ENCODE data around the gene FRS2.

The FRS2 gene

GRCh38 chr12:69610126-69610525, 139.9 kb downstream of the FRS2 start:
- Histone ChIP-seq H3K27me3 (ENCODE audit: insufficient read depth, poor library complexity, severe bottlenecking) (no peaks in the 10 kb centered on the region), H3K27ac (replicated peaks) (no peak overlapping the region), H3K4me3 (replicated peaks; ENCODE audit: insufficient read depth, low read length) (no peak overlapping the region)
- TF ChIP-seq GABPA (IDR thresholded peaks at IDR 0.05; ENCODE audit: low read depth) (no peak), CTCF (IDR thresholded peaks at IDR 0.05; ENCODE audit: insufficient read depth, low read length) (no peak), REST (IDR thresholded peaks at IDR 0.05; ENCODE audit: insufficient replicate concordance, low read depth) (no peak), SPI1 (IDR thresholded peaks at IDR 0.05; ENCODE audit: borderline replicate concordance, low read depth) (no peak)
- no peak for DNase-seq (ENCODE audit: low read depth in 1 of 2, low spot score in 1 of 2)

GRCh38 chr12:69610729-69611128, 140.5 kb downstream of the FRS2 start, which contains the start of gene LRRC10:
LRRC10 (minus strand) TSS chr12:69610907; CDS start chr12:69610838, 69 bp downstream.
- Histone ChIP-seq H3K27me3 (ENCODE audit: insufficient read depth, poor library complexity, severe bottlenecking) (no peaks in the 10 kb centered on the region), H3K4me3 (replicated peaks; ENCODE audit: insufficient read depth, low read length) (no peak within 1 kb of the TSS), H3K27ac (replicated peaks) (no peak within 1 kb of the TSS)
- TF ChIP-seq CTCF (IDR thresholded peaks at IDR 0.05; ENCODE audit: insufficient read depth, low read length), result no peak
- TF ChIP-seq GABPA (IDR thresholded peaks at IDR 0.05; ENCODE audit: low read depth), result no peak
- TF ChIP-seq REST (IDR thresholded peaks at IDR 0.05; ENCODE audit: insufficient replicate concordance, low read depth), result no peak
- no peak for DNase-seq (ENCODE audit: low read depth in 1 of 2, low spot score in 1 of 2)

GRCh38 chr12:69613351-69613750, 143.2 kb downstream of the FRS2 start:
- no peak for TF ChIP-seq CTCF (IDR thresholded peaks at IDR 0.05; ENCODE audit: insufficient read depth, low read length)
- TF ChIP-seq POLR2AphosphoS5 (IDR thresholded peaks at IDR 0.05; ENCODE audit: low read depth), result no peak
- no peak for TF ChIP-seq SPI1 (IDR thresholded peaks at IDR 0.05; ENCODE audit: borderline replicate concordance, low read depth)
- no peak for TF ChIP-seq GABPA (IDR thresholded peaks at IDR 0.05; ENCODE audit: low read depth)
- TF ChIP-seq REST (IDR thresholded peaks at IDR 0.05; ENCODE audit: insufficient replicate concordance, low read depth), result no peak
- Histone ChIP-seq H3K4me3 (replicated peaks; ENCODE audit: insufficient read depth, low read length) (no peak overlapping the region), H3K27me3 (ENCODE audit: insufficient read depth, poor library complexity, severe bottlenecking) (no peaks in the 10 kb centered on the region), H3K27ac (replicated peaks) (no peak overlapping the region)
- no peak for DNase-seq (ENCODE audit: low read depth in 1 of 2, low spot score in 1 of 2)
